HEK293 (cell line): ENCODE data around the gene PPARGC1A.

Source experiments
- CTCF ChIA-PET: fragments of 350-600 bp; formaldehyde crosslinking; extraction: SDS; loops from one replicate; lab custom pipeline; 2021; ENCODE audit warnings: antibody characterized with exemption; lab: Yijun Ruan, JAX
- POLR2A ChIA-PET: fragments of 300-600 bp; formaldehyde crosslinking; extraction: SDS; loops from one replicate; lab custom pipeline; 2020; ENCODE audit warnings: antibody characterized with exemption, inconsistent platforms; lab: Yijun Ruan, JAX
- H3K27ac ChIP-seq: fragments of 200-500 bp; sonication (Bioruptor generic); 2 replicates; pipeline ENCODE4 v1.5.1; 2014; ENCODE audit warnings: low read depth, low read length, control low read depth, inconsistent platforms; ENCODE audit errors: extremely low read depth
- H3K36me3 ChIP-seq, 2 experiments: fragments of 200-500 bp in 1 of 2; sonication (Bioruptor generic) in 1 of 2; 1 replicate in 1 of 2; 2 replicates in 1 of 2; pipeline ENCODE4 v1.5.1; 2014 to 2017; ENCODE audit warnings: inconsistent platforms in 2 of 2, low read length in 2 of 2; ENCODE audit not compliant: control insufficient read depth in 2 of 2, insufficient read depth in 1 of 2
- H3K4me1 ChIP-seq: fragments of 200-500 bp; sonication (Bioruptor generic); 2 replicates; pipeline ENCODE4 v1.5.1; 2014; ENCODE audit warnings: mild to moderate bottlenecking, low read length, inconsistent platforms; ENCODE audit not compliant: control insufficient read depth, insufficient read depth
- H3K4me3 ChIP-seq: 2 replicates; pipeline ENCODE4 v1.5.1; 2011; ENCODE audit warnings: low read depth, mild to moderate bottlenecking, control low read depth, low read length, moderate library complexity
- H3K9me3 ChIP-seq: fragments of 200-500 bp; sonication (Bioruptor generic); 2 replicates; pipeline ENCODE4 v1.5.1; 2014; ENCODE audit warnings: low read depth, low read length, inconsistent platforms; ENCODE audit not compliant: control insufficient read depth, insufficient read depth
- ATF2 ChIP-seq: fragments of 450-650 bp; formaldehyde crosslinking; IDR thresholded peaks from 2 replicates; pipeline ENCODE4 v1.5.1; 2016; ENCODE audit warnings: missing biosample characterization, missing genetic modification characterization, low read depth
- KLF10 ChIP-seq: fragments of 450-650 bp; IDR thresholded peaks from 2 replicates; pipeline ENCODE4 v1.5.1; 2018; ENCODE audit warnings: missing biosample characterization, mild to moderate bottlenecking, missing genetic modification characterization
- PRDM6 ChIP-seq: fragments of 450-650 bp; formaldehyde crosslinking; IDR thresholded peaks from 2 replicates; pipeline ENCODE4 v1.5.1; 2017; ENCODE audit warnings: missing biosample characterization, missing genetic modification characterization
- SP7 ChIP-seq: fragments of 450-650 bp; formaldehyde crosslinking; IDR thresholded peaks from 2 replicates; pipeline ENCODE4 v1.5.1; 2016; ENCODE audit warnings: missing biosample characterization, missing genetic modification characterization
- YY1 ChIP-seq: fragments of 450-650 bp; formaldehyde crosslinking; IDR thresholded peaks from 2 replicates; pipeline ENCODE4 v1.5.1; 2018; ENCODE audit warnings: missing biosample characterization, missing genetic modification characterization
- ZBTB6 ChIP-seq: fragments of 450-650 bp; formaldehyde crosslinking; IDR thresholded peaks from 2 replicates; pipeline ENCODE4 v1.5.1; 2017; ENCODE audit warnings: missing biosample characterization, missing genetic modification characterization
- ZFHX2 ChIP-seq: fragments of 450-650 bp; formaldehyde crosslinking; conservative IDR thresholded peaks from 2 replicates; pipeline ENCODE4 v1.5.1; 2016; ENCODE audit warnings: missing biosample characterization, missing genetic modification characterization
- ZNF112 ChIP-seq: fragments of 450-650 bp; formaldehyde crosslinking; IDR thresholded peaks from 2 replicates; pipeline ENCODE4 v1.5.0; 2017; ENCODE audit warnings: missing biosample characterization, missing genetic modification characterization
- ZNF157 ChIP-seq: fragments of 450-650 bp; formaldehyde crosslinking; IDR thresholded peaks from 2 replicates; pipeline ENCODE4 v1.5.1; 2016; ENCODE audit warnings: missing biosample characterization, missing genetic modification characterization
- ZNF311 ChIP-seq: fragments of 450-650 bp; formaldehyde crosslinking; IDR thresholded peaks from 2 replicates; pipeline ENCODE4 v1.5.1; 2017; ENCODE audit warnings: missing biosample characterization, missing genetic modification characterization, borderline replicate concordance
- ZNF341 ChIP-seq: fragments of 450-650 bp; formaldehyde crosslinking; IDR thresholded peaks from 2 replicates; pipeline ENCODE4; 2016; ENCODE audit warnings: low read depth, missing biosample characterization, missing genetic modification characterization
- ZNF510 ChIP-seq: fragments of 450-650 bp; formaldehyde crosslinking; IDR thresholded peaks from 2 replicates; pipeline ENCODE4 v1.5.1; 2018; ENCODE audit warnings: mild to moderate bottlenecking, missing genetic modification characterization, missing biosample characterization; ENCODE audit not compliant: insufficient replicate concordance
- ZNF529 ChIP-seq: fragments of 450-650 bp; formaldehyde crosslinking; IDR thresholded peaks from 2 replicates; pipeline ENCODE4 v1.5.1; 2017; ENCODE audit warnings: missing genetic modification characterization, missing biosample characterization; ENCODE audit not compliant: insufficient replicate concordance
- ZNF776 ChIP-seq: fragments of 450-650 bp; formaldehyde crosslinking; IDR thresholded peaks from 2 replicates; pipeline ENCODE4 v1.5.0; 2017; ENCODE audit warnings: missing biosample characterization, missing genetic modification characterization, borderline replicate concordance
- TF ChIP-seq, protein P1 (sequence below): sonication (generic); formaldehyde crosslinking; IDR thresholded peaks from 2 replicates; pipeline ENCODE4 v1.8.1; 2022; ENCODE audit warnings: mild to moderate bottlenecking, moderate library complexity, missing genetic modification reagents

The PPARGC1A gene

GRCh38 chr4:23911675-23912455, 22.0 kb upstream of the PPARGC1A start:
- Histone ChIP-seq H3K9me3 (no peaks in the 10 kb centered on the region), H3K4me3 (no peak overlapping the region), H3K36me3 (no peaks in the 10 kb centered on the region), H3K27ac (no peak overlapping the region), H3K4me1 (no peaks in the 10 kb centered on the region)
- ChIA-PET CTCF (no interaction called here), POLR2A (no interaction called here)
- no peak for TF ChIP-seq ZBTB6 (tag by site-specific recombination)

GRCh38 chr4:23909671-23910070, 19.8 kb upstream of the PPARGC1A start:
- TF ChIP-seq, protein P1, sequence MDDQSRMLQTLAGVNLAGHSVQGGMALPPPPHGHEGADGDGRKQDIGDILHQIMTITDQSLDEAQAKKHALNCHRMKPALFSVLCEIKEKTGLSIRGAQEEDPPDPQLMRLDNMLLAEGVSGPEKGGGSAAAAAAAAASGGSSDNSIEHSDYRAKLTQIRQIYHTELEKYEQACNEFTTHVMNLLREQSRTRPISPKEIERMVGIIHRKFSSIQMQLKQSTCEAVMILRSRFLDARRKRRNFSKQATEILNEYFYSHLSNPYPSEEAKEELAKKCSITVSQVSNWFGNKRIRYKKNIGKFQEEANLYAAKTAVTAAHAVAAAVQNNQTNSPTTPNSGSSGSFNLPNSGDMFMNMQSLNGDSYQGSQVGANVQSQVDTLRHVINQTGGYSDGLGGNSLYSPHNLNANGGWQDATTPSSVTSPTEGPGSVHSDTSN (CRISPR knock-in tag), result no peak
- TF ChIP-seq KLF10 (tag by site-specific recombination), result no peak
- Histone ChIP-seq H3K4me1 (no peaks in the 10 kb centered on the region), H3K4me3 (no peak overlapping the region), H3K27ac (no peak overlapping the region), H3K36me3 (no peaks in the 10 kb centered on the region), H3K9me3 (no peaks in the 10 kb centered on the region)
- CTCF ChIA-PET, result interaction anchor here (0.6 to 0.7 kb wide), 2 partner anchors 123 to 1427 kb away, joined by 3 read pairs; no protein-coding TSS in a partner anchor
- POLR2A ChIA-PET, result no interaction called here

DNA sequence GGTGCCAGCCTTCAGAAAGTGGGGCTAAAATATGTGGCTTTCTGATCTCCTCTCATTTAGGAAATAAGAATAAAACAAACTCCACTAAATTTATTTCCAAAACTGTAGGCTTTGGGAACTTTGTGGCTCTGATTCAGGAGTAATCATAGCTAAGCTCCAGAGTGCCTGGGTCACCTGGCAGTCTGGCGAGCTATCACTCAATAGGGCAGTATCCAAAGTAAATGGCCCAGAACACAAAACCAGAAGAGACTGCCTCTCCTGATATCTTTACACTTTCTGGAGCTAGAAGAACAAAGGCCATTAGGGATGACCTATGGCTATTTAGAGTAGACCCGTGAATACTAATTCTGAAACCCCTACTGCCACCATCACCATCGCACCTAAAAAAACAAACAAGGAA, 17.0 kb upstream of the PPARGC1A start:
- no peak overlapping the region for H3K4me3 ChIP-seq
- H3K9me3 ChIP-seq, result no peaks in the 10 kb centered on the region
- H3K36me3 ChIP-seq, result no peaks in the 10 kb centered on the region
- POLR2A ChIA-PET, result interaction anchor here (1.0 kb wide), 1 partner anchor 17 kb away, joined by 3 read pairs; the partner anchor contains the start of gene PPARGC1A
- CTCF ChIA-PET, result no interaction called here
- TF ChIP-seq ZNF311 (tag by site-specific recombination) (no peak), ZNF776 (no peak), ZNF529 (tag by site-specific recombination) (no peak), ZNF112 (tag by site-specific recombination) (no peak), ZNF157 (tag by site-specific recombination) (no peak), ZNF341 (tag by site-specific recombination) (no peak), YY1 (tag by site-specific recombination) (no peak), PRDM6 (tag by site-specific recombination) (no peak), ZFHX2 (tag by site-specific recombination) (no peak), SP7 (tag by site-specific recombination) (no peak), ATF2 (tag by site-specific recombination) (no peak), ZNF510 (no peak)
- H3K27ac ChIP-seq, result no peak overlapping the region
- 0 out of 2 replicates have a peak, but pooled peaks cover 3% of the 10 kb centered on the region for H3K4me1 ChIP-seq
